H1 (cell line): ENCODE results near the gene TUBB1. TPM values are rescaled to one million over a fixed set of nuclear protein-coding genes. Genes with fewer than 3 reads are reported as not detected.

Source experiments
- CTCF ChIA-PET: fragments of 300-600 bp; sonication (Branson Sonifier 250); formaldehyde crosslinking; loops from one replicate; lab custom pipeline; 2021; ENCODE audit not compliant: partially characterized antibody; lab: Charles Lee
- POLR2A ChIA-PET: fragments of 300-600 bp; sonication (Branson Sonifier 250); formaldehyde crosslinking; loops from one replicate; lab custom pipeline; 2021; ENCODE audit warnings: inconsistent platforms; ENCODE audit not compliant: partially characterized antibody; lab: Charles Lee
- DNase-seq, 2 experiments: peaks; one replicate each; pipeline versions ENCODE4 v3.0.0 to v3.0.0-alpha.2; 2010 to 2022; ENCODE audit warnings: low spot score in 2 of 2, low read depth in 1 of 2, mixed read lengths in 1 of 2
- FAIRE-seq: peaks from 2 replicates; lab custom pipeline; 2011; peaks lifted over from hg19 to GRCh38; lab: Jason Lieb, UNC
- H2AFZ ChIP-seq: 2 replicates; pipeline ENCODE4 v1.8.1; 2012; ENCODE audit warnings: low read length, inconsistent platforms
- H2AK5ac ChIP-seq: 2 replicates; pipeline ENCODE4 v1.6.1; 2013; ENCODE audit warnings: low read depth, low read length
- H2BK120ac ChIP-seq: replicated peaks from 2 replicates; pipeline ENCODE3; 2013; ENCODE audit warnings: low read depth, low read length, inconsistent platforms
- H2BK12ac ChIP-seq: 2 replicates; pipeline ENCODE4 v1.6.1; 2013; ENCODE audit warnings: low read depth, low read length
- H2BK15ac ChIP-seq: 2 replicates; pipeline ENCODE4 v1.6.1; 2013; ENCODE audit warnings: low read length
- H2BK20ac ChIP-seq: 2 replicates; pipeline ENCODE4 v1.6.1; 2013; ENCODE audit warnings: low read length
- H2BK5ac ChIP-seq: 2 replicates; pipeline ENCODE4 v1.6.1; 2013; ENCODE audit warnings: low read depth, low read length
- H3K14ac ChIP-seq: 2 replicates; pipeline ENCODE4 v1.6.1; 2013; ENCODE audit warnings: inconsistent platforms; ENCODE audit not compliant: insufficient read length
- H3K18ac ChIP-seq: 2 replicates; pipeline ENCODE4 v1.6.1; 2013; ENCODE audit warnings: low read length; ENCODE audit errors: extremely low read depth
- H3K23ac ChIP-seq: 2 replicates; pipeline ENCODE4 v1.6.1; 2013; ENCODE audit warnings: inconsistent platforms; ENCODE audit not compliant: insufficient read length
- H3K23me2 ChIP-seq: 2 replicates; pipeline ENCODE4 v1.6.1; 2013; ENCODE audit warnings: low read depth, low read length
- H3K27ac ChIP-seq: 2 replicates; pipeline ENCODE4 v1.6.1; 2011; ENCODE audit warnings: low read depth, low read length, inconsistent platforms
- H3K27me3 ChIP-seq, 4 experiments: replicated peaks in 1 of 4; 1 replicate in 1 of 4; 2 replicates in 3 of 4; pipeline versions ENCODE4 v1.6.1 to v1.8.1; 2011 to 2013; ENCODE audit warnings: low read length in 3 of 4, mild to moderate bottlenecking in 3 of 4, inconsistent platforms in 2 of 4, mixed read lengths in 2 of 4, moderate library complexity in 1 of 4; ENCODE audit not compliant: control insufficient read depth in 3 of 4, insufficient read depth in 3 of 4; ENCODE audit errors: extremely low read depth in 1 of 4
- H3K36me3 ChIP-seq, 4 experiments: 2 replicates each; pipeline versions ENCODE4 v1.6.1 to v1.8.1; 2011 to 2013; ENCODE audit warnings: mild to moderate bottlenecking in 4 of 4, low read length in 3 of 4, moderate library complexity in 2 of 4, control low read depth in 1 of 4, inconsistent platforms in 1 of 4; ENCODE audit not compliant: insufficient read depth in 4 of 4, control insufficient read depth in 2 of 4
- H3K4ac ChIP-seq: replicated peaks from 2 replicates; pipeline ENCODE3; 2013; ENCODE audit warnings: low read length, low read depth, mixed read lengths, inconsistent platforms; ENCODE audit not compliant: insufficient read length
- H3K4me1 ChIP-seq, 4 experiments: replicated peaks in 1 of 4; 1 replicate in 1 of 4; 2 replicates in 3 of 4; pipeline versions ENCODE4 v1.6.1 to v1.8.1; 2011 to 2013; ENCODE audit warnings: low read length in 3 of 4, inconsistent platforms in 2 of 4, mixed read lengths in 1 of 4; ENCODE audit not compliant: insufficient read depth in 4 of 4, control insufficient read depth in 3 of 4
- H3K4me2 ChIP-seq, 2 experiments: 2 replicates each; pipeline versions ENCODE4 v1.6.1 to v1.8.1; 2011 to 2013; ENCODE audit warnings: low read depth in 2 of 2, low read length in 2 of 2, control low read depth in 1 of 2, inconsistent platforms in 1 of 2, mild to moderate bottlenecking in 1 of 2; ENCODE audit not compliant: insufficient read depth in 1 of 2
- H3K4me3 ChIP-seq, 4 experiments: fragments of 200-600, 300-600 bp in 1 of 4; sonication (generic), shearing (Covaris generic), sonication (Bioruptor Twin) in 1 of 4; 2 replicates each; pipeline versions ENCODE4 v1.5.1 to v1.8.1; 2011 to 2016; ENCODE audit warnings: low read length in 4 of 4, low read depth in 3 of 4, control low read depth in 2 of 4, inconsistent platforms in 2 of 4, mild to moderate bottlenecking in 2 of 4, mixed read lengths in 1 of 4, moderate library complexity in 1 of 4; ENCODE audit not compliant: insufficient read depth in 2 of 4; ENCODE audit errors: extremely low read depth in 1 of 4
- H3K56ac ChIP-seq: replicated peaks from 2 replicates; pipeline ENCODE3; 2013; ENCODE audit warnings: low read depth, mild to moderate bottlenecking, mixed read lengths, low read length, inconsistent platforms; ENCODE audit not compliant: insufficient read length
- H3K79me1 ChIP-seq: 2 replicates; pipeline ENCODE4 v1.6.1; 2013; ENCODE audit warnings: low read depth, low read length, control low read depth
- H3K79me2 ChIP-seq, 2 experiments: 2 replicates each; pipeline versions ENCODE4 v1.6.1 to v1.8.1; 2012 to 2013; ENCODE audit warnings: low read length in 2 of 2, mild to moderate bottlenecking in 2 of 2, inconsistent platforms in 1 of 2; ENCODE audit not compliant: insufficient read depth in 2 of 2, control insufficient read depth in 1 of 2
- H3K9ac ChIP-seq, 4 experiments: replicated peaks in 1 of 4; 1 replicate in 1 of 4; 2 replicates in 3 of 4; pipeline versions ENCODE4 v1.6.1 to v1.8.1; 2011 to 2013; ENCODE audit warnings: low read depth in 3 of 4, low read length in 3 of 4, control low read depth in 2 of 4, mild to moderate bottlenecking in 2 of 4, moderate library complexity in 2 of 4, inconsistent platforms in 1 of 4; ENCODE audit errors: extremely low read depth in 1 of 4
- H3K9me3 ChIP-seq, 2 experiments: 2 replicates each; pipeline versions ENCODE4 v1.6.1 to v1.8.1; 2012 to 2013; ENCODE audit warnings: mild to moderate bottlenecking in 2 of 2, moderate library complexity in 2 of 2, control low read depth in 1 of 2, inconsistent platforms in 1 of 2, low read depth in 1 of 2, low read length in 1 of 2, mixed read lengths in 1 of 2; ENCODE audit not compliant: insufficient read depth in 2 of 2
- H4K20me1 ChIP-seq, 2 experiments: replicated peaks in 1 of 2; 2 replicates each; pipeline versions ENCODE3 to v1.8.1; 2011 to 2013; ENCODE audit warnings: inconsistent platforms in 2 of 2, low read length in 2 of 2, mild to moderate bottlenecking in 1 of 2; ENCODE audit not compliant: insufficient read depth in 2 of 2, control insufficient read depth in 1 of 2
- H4K5ac ChIP-seq: 2 replicates; pipeline ENCODE4 v1.6.1; 2013; ENCODE audit warnings: low read length, low read depth, mixed read lengths, inconsistent platforms; ENCODE audit not compliant: insufficient read length
- H4K8ac ChIP-seq: 2 replicates; pipeline ENCODE4 v1.8.0; 2013; ENCODE audit warnings: mild to moderate bottlenecking, moderate library complexity, low read length, inconsistent platforms; ENCODE audit not compliant: insufficient read depth; ENCODE audit errors: extremely low read depth
- H4K91ac ChIP-seq: replicated peaks from 2 replicates; pipeline ENCODE3; 2013; ENCODE audit warnings: low read length, mixed read lengths, inconsistent platforms; ENCODE audit not compliant: insufficient read length
- EP300 ChIP-seq, 2 experiments: IDR thresholded peaks; 1 replicate in 1 of 2; 2 replicates in 1 of 2; pipeline ENCODE4 v1.6.1; 2011 to 2012; ENCODE audit warnings: low read depth in 2 of 2, low read length in 2 of 2, mild to moderate bottlenecking in 2 of 2, borderline replicate concordance in 1 of 2, inconsistent platforms in 1 of 2, moderate library complexity in 1 of 2
- FOSL1 ChIP-seq: IDR thresholded peaks from 2 replicates; pipeline ENCODE4 v1.6.1; 2011; ENCODE audit warnings: mild to moderate bottlenecking, low read depth, low read length, moderate library complexity; ENCODE audit not compliant: insufficient read depth
- USF2 ChIP-seq: IDR thresholded peaks from 2 replicates; pipeline ENCODE4 v1.6.1; 2011; ENCODE audit warnings: low read length, improper control_type of control experiment
- WGBS, 2 experiments: shearing (Covaris generic) in 1 of 2; methylation state at CpG; one replicate each; pipeline versions ENCODE4 v1.1.6 to v1.1.7; 2013 to 2015; ENCODE audit warnings: low lambda C conversion rate in 2 of 2, mixed read lengths in 2 of 2, inconsistent platforms in 1 of 2, low coverage in 1 of 2, missing lambda C conversion rate in 1 of 2; ENCODE audit not compliant: insufficient replicate concordance in 2 of 2, insufficient coverage in 1 of 2, insufficient read length in 1 of 2; ENCODE audit errors: extremely low coverage in 1 of 2, missing lambda C conversion rate in 1 of 2; 5-methylcytosine and 5-hydroxymethylcytosine counted together
- polyA plus RNA-seq, 7 experiments: library from polyadenylated mRNA; depleted of rRNA in 3 of 7; stranded (reverse) in 5 of 7; unstranded in 2 of 7; fragments of >200 nt in 5 of 7; fragments of 200-250 nt in 2 of 7; gene quantifications; 1 replicate in 5 of 7; 2 replicates in 1 of 7; 4 replicates in 1 of 7; pipeline versions ENCODE4 v1.2.1 to v1.2.3, GENCODE V29; 2011 to 2013; ENCODE audit warnings: missing spikeins in 2 of 7, mixed read lengths in 2 of 7
- total RNA-seq: library from RNA; stranded (reverse); fragmentation: NEBNext Ultra II Directional; extraction: Animal tissue kit (Norgen Biotek cat#: 25700); gene quantifications from 2 replicates; pipeline ENCODE4 v1.2.1, GENCODE V29; 2021

Gene TUBB1
- total and polyA plus RNA-seq, 2 of the 8 experiments (the other 6 are each of a cell fraction or from before 2014, with no cell fraction given): not detected

GRCh38 chr20:59028812-59029211 is 9.6 kb downstream of the TUBB1 start:
- peaks cover 9 to 13% of the 10 kb centered on the region in 2 experiments for H4K20me1 ChIP-seq
- TF ChIP-seq EP300 (IDR thresholded peaks at IDR 0.05; ENCODE audit: borderline replicate concordance in 1 of 2, low read depth in 2 of 2, low read length in 2 of 2) (no peak), FOSL1 (no peak), USF2 (no peak)
- H4K91ac ChIP-seq: no peak overlapping the region
- H3K56ac ChIP-seq: no peak overlapping the region
- DNase-seq (no peak), FAIRE-seq (no peak)
- WGBS, 2 experiments: 70% methylated on average over 2 of the region's 2 CpGs; no CpG with 5 or more reads in 1 of the 2 experiments
- no peak overlapping the region for H4K8ac ChIP-seq
- no peak overlapping the region for H3K9ac ChIP-seq
- H2BK5ac ChIP-seq: no peak overlapping the region
- ChIA-PET CTCF (interaction anchor here (0.8 to 1.1 kb wide), 2 partner anchors 64 to 121 kb away, joined by 3 read pairs; no protein-coding TSS in a partner anchor), POLR2A (no interaction called here)
- H2BK120ac ChIP-seq: no peak overlapping the region
- H3K27me3 ChIP-seq: peaks cover 0 to 9% (median 4%) of the 10 kb centered on the region in 4 experiments; a peak in 3 of 7 replicates
- no peak overlapping the region for H3K4me2 ChIP-seq
- H3K27ac ChIP-seq: no peak overlapping the region
- H2AK5ac ChIP-seq: no peak overlapping the region
- no peak overlapping the region for H3K23ac ChIP-seq
- peaks cover 2 to 46% (median 15%) of the 10 kb centered on the region in 4 experiments; a peak in 6 of 8 replicates for H3K36me3 ChIP-seq
- no peak overlapping the region for H3K4ac ChIP-seq
- no peak overlapping the region for H3K18ac ChIP-seq
- no peak overlapping the region for H2BK15ac ChIP-seq
- peaks cover 6 to 13% of the 10 kb centered on the region in 2 experiments; a peak in 3 of 4 replicates for H3K79me2 ChIP-seq
- no peak overlapping the region for H3K14ac ChIP-seq
- no peak overlapping the region for H2BK12ac ChIP-seq
- H4K5ac ChIP-seq: no peak overlapping the region
- H3K23me2 ChIP-seq: peaks cover 6% of the 10 kb centered on the region
- H3K4me1 ChIP-seq: peaks cover 0 to 6% (median 2%) of the 10 kb centered on the region in 4 experiments; a peak in 4 of 7 replicates
- no peaks in the 10 kb centered on the region for H3K9me3 ChIP-seq
- H2BK20ac ChIP-seq: no peak overlapping the region
- H2AFZ ChIP-seq: no peak overlapping the region
- H3K79me1 ChIP-seq: peaks cover 5% of the 10 kb centered on the region
- no peak overlapping the region for H3K4me3 ChIP-seq
